Right lobe of liver (tissue), 6 donors: Measurements from ENCODE around the gene APBA2. TPM values are rescaled to one million over a fixed set of nuclear protein-coding genes. Genes with fewer than 3 reads are reported as not detected.

Experiments
- ATAC-seq, 4 donors: fragments of 200-7000 bp; cut with Tn5 transposase; one replicate each; pipeline ENCODE4 v1.9.1; 2020; ENCODE audit warnings: mild to moderate bottlenecking in 4 of 4, moderate library complexity in 4 of 4
- DNase-seq, 3 donors: peaks; one replicate each; pipeline ENCODE4 v3.0.0-alpha.2; 2020
- H3K27ac ChIP-seq, 3 donors: fragments of 200-600 bp; one replicate each; pipeline ENCODE4 v1.8.0; 2022
- H3K27me3 ChIP-seq, 2 donors: fragments of 200-600 bp; one replicate each; pipeline ENCODE4 v1.8.0; 2022
- H3K36me3 ChIP-seq, 4 donors: fragments of 200-600 bp; sonication (generic) in 1 of 4; one replicate each; pipeline versions ENCODE4 v1.5.1 to v1.8.0; 2017 to 2022; ENCODE audit warnings: control low read depth in 1 of 4
- H3K4me1 ChIP-seq, 4 donors: fragments of 200-600 bp; sonication (generic) in 1 of 4; one replicate each; pipeline versions ENCODE4 v1.5.1 to v1.8.0; 2017 to 2022; ENCODE audit warnings: control low read depth in 1 of 4
- H3K4me3 ChIP-seq, 3 donors: fragments of 200-600 bp; one replicate each; pipeline ENCODE4 v1.8.0; 2022
- H3K9me3 ChIP-seq, 4 donors: fragments of 200-600 bp; sonication (generic) in 1 of 4; one replicate each; pipeline versions ENCODE4 v1.5.1 to v1.8.0; 2017 to 2022; ENCODE audit warnings: control low read depth in 1 of 4
- POLR2A ChIP-seq: fragments of 450-650 bp; IDR thresholded peaks from one replicate; pipeline ENCODE4 v1.6.1; 2017; ENCODE audit warnings: antibody characterized with exemption, mild to moderate bottlenecking
- WGBS: methylation state at CpG from one replicate; pipeline ENCODE4 v1.1.6; 2018; ENCODE audit warnings: low coverage, low lambda C conversion rate; ENCODE audit not compliant: insufficient coverage; ENCODE audit errors: missing lambda C conversion rate; 5-methylcytosine and 5-hydroxymethylcytosine counted together
- intact Hi-C, 2 donors: fragments of 100-400 bp; cut with DNase I; formaldehyde crosslinking; loops; one replicate each; pipeline versions ENCODE4 v1.11.2 to v1.14.1; 2022
- total RNA-seq, 6 experiments: library from RNA; depleted of rRNA in 2 of 6; stranded (reverse); fragments of >200 nt in 2 of 6; fragmentation: NEBNext Ultra II Directional in 3 of 6; extraction: Animal tissue kit (Norgen Biotek cat#: 25700) in 3 of 6; gene quantifications; one replicate each; pipeline versions ENCODE4 v1.1.0 to v1.2.4, GENCODE V29; 2016 to 2023
- TF ChIP-seq, protein P1 (sequence below), 4 donors: fragments of 200-600 bp in 3 of 4; fragments of 450-650 bp in 1 of 4; IDR thresholded peaks; one replicate each; pipeline versions ENCODE4 v1.5.1 to v1.8.0; 2016 to 2022; ENCODE audit warnings: antibody characterized with exemption in 4 of 4, mild to moderate bottlenecking in 2 of 4
- donor health status: DM: no; HTN: yes; CAD: no.
- donor health status: DM: no; HTN: no; CAD: no.
- donor health status: DM: no; HTN: no; CAD: no.
- donor health status: DM: no; HTN: yes; CAD: no.
- donor health status: DM: no; HTN: yes; CAD: no.

APBA2 gene
- total RNA-seq, 6 experiments from 2014 or later, result 0.51 to 0.75 (median 0.69) TPM

DNA sequence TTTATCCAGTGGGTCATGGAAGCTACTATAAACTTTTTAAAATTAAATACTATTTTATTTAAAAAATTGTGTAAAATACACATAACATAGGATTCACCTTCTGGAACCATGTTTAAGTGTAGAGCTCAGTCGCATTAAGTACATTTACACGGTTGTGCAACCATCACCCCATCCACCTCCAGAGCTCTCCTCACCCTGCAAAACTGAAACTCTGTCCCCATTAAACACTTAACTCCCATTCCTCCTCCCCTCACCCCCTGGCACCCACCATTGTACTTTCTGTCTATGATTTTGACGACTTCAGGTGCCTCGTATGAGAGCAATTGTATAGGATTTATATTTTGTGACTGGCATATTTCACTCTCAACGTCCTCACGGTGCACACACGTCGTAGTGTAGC lies 70.7 kb downstream of the APBA2 start:
- DNase-seq, result peak in 1 of 3 donors; percentile 14
- H3K36me3 ChIP-seq, result no peaks in the 10 kb centered on the region
- H3K4me1 ChIP-seq, result no peaks in the 10 kb centered on the region
- H3K4me3 ChIP-seq, result no peak overlapping the region
- 80% methylated on average over 8 of the region's 8 CpGs for WGBS
- H3K27me3 ChIP-seq, result no peaks in the 10 kb centered on the region
- H3K27ac ChIP-seq, result no peak overlapping the region
- no peak for ATAC-seq
- TF ChIP-seq, protein P1, sequence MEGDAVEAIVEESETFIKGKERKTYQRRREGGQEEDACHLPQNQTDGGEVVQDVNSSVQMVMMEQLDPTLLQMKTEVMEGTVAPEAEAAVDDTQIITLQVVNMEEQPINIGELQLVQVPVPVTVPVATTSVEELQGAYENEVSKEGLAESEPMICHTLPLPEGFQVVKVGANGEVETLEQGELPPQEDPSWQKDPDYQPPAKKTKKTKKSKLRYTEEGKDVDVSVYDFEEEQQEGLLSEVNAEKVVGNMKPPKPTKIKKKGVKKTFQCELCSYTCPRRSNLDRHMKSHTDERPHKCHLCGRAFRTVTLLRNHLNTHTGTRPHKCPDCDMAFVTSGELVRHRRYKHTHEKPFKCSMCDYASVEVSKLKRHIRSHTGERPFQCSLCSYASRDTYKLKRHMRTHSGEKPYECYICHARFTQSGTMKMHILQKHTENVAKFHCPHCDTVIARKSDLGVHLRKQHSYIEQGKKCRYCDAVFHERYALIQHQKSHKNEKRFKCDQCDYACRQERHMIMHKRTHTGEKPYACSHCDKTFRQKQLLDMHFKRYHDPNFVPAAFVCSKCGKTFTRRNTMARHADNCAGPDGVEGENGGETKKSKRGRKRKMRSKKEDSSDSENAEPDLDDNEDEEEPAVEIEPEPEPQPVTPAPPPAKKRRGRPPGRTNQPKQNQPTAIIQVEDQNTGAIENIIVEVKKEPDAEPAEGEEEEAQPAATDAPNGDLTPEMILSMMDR (IDR thresholded peaks at IDR 0.05), result no peak
- no peak for TF ChIP-seq POLR2A
- intact Hi-C loops, result no loop called here
- no peaks in the 10 kb centered on the region for H3K9me3 ChIP-seq

GRCh38 chr15:28957606-28958498 lies 72.1 kb downstream of the APBA2 start:
- ATAC-seq, result no peak
- TF ChIP-seq, protein P1 (IDR thresholded peaks at IDR 0.05), result no peak
- TF ChIP-seq POLR2A, result no peak
- H3K4me1 ChIP-seq, result no peaks in the 10 kb centered on the region
- H3K9me3 ChIP-seq, result no peaks in the 10 kb centered on the region
- no peaks in the 10 kb centered on the region for H3K27me3 ChIP-seq
- no peak overlapping the region for H3K27ac ChIP-seq
- no peak for DNase-seq
- H3K36me3 ChIP-seq, result no peaks in the 10 kb centered on the region
- WGBS, result 67% methylated on average over 10 of the region's 18 CpGs
- no peak overlapping the region for H3K4me3 ChIP-seq
- intact Hi-C loops, result no loop called here

DNA sequence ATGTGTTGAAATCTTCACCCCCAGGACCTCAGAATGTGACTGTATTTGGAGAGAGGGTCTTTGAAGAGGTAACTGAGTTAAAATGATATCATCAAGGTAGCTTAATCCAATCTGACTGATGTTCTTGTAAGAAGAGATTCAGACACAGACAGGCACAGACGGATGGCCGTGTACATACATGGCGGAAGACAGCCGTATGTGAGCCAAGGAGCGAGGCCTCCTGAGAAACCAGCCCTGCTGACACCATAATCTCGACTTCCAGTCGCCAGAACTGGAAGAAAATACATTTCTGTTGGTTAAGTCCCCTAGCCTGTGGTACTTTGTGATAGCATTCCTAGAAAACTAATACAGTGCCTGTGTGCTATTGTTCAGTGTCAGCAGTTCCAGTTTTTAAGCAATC lies 73.6 kb downstream of the APBA2 start:
- no peak for DNase-seq
- no peak overlapping the region for H3K27ac ChIP-seq
- WGBS, result 55% methylated on average over 6 of the region's 7 CpGs
- no peaks in the 10 kb centered on the region for H3K36me3 ChIP-seq
- no peaks in the 10 kb centered on the region for H3K4me1 ChIP-seq
- H3K4me3 ChIP-seq, result no peak overlapping the region
- H3K27me3 ChIP-seq, result no peaks in the 10 kb centered on the region
- intact Hi-C loops, result no loop called here
- ATAC-seq, result no peak
- no peak for TF ChIP-seq POLR2A
- TF ChIP-seq, protein P1 (IDR thresholded peaks at IDR 0.05), result no peak
- H3K9me3 ChIP-seq, result no peaks in the 10 kb centered on the region

DNA sequence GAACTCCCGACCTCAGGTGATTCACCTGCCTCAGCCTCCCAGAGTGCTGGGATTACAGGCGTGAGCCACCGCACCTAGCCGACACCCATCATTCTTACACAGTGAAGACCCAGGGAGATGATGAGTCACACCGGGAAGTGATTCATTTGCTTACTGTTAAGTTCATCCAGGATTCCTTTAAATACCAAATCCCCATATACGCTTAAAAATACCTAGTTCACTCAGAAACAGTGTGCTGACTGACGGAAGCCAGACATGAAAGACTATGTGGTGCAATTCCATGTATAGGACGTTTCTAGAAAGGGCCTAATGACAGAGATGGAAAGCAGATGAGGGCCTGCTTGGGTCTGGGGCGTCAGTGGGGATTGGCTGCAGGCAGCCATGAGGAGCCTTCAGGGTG lies 75.2 kb downstream of the APBA2 start:
- no peaks in the 10 kb centered on the region for H3K4me1 ChIP-seq
- no peak for ATAC-seq
- TF ChIP-seq, protein P1 (IDR thresholded peaks at IDR 0.05), result no peak
- H3K4me3 ChIP-seq, result no peak overlapping the region
- 66% methylated on average over 8 of the region's 9 CpGs for WGBS
- DNase-seq, result no peak
- H3K27ac ChIP-seq, result no peak overlapping the region
- H3K27me3 ChIP-seq, result no peaks in the 10 kb centered on the region
- H3K36me3 ChIP-seq, result no peaks in the 10 kb centered on the region
- no peaks in the 10 kb centered on the region for H3K9me3 ChIP-seq
- intact Hi-C loops, result no loop called here
